AML-193 (cell line): Measurements from ENCODE around the gene CAMTA1.
"Not testable (repeated sequence)": the region's sequence is repeated elsewhere in the genome, so short reads cannot be mapped to it uniquely, and the experiment has no call there.

ENCODE experiments used
- DNase-seq, 2 experiments: peaks; one replicate each; lab custom pipeline; 2025; lab: John Stamatoyannopoulos, UW

CAMTA1 gene

GRCh38 chr1:7679159-7679872 is 894.1 kb downstream of the CAMTA1 start:
- no peak for DNase-seq

- DNase-seq: no peak
These were observed 894.6 kb downstream of the CAMTA1 start for GRCh38 chr1:7679873-7680206.

DNA sequence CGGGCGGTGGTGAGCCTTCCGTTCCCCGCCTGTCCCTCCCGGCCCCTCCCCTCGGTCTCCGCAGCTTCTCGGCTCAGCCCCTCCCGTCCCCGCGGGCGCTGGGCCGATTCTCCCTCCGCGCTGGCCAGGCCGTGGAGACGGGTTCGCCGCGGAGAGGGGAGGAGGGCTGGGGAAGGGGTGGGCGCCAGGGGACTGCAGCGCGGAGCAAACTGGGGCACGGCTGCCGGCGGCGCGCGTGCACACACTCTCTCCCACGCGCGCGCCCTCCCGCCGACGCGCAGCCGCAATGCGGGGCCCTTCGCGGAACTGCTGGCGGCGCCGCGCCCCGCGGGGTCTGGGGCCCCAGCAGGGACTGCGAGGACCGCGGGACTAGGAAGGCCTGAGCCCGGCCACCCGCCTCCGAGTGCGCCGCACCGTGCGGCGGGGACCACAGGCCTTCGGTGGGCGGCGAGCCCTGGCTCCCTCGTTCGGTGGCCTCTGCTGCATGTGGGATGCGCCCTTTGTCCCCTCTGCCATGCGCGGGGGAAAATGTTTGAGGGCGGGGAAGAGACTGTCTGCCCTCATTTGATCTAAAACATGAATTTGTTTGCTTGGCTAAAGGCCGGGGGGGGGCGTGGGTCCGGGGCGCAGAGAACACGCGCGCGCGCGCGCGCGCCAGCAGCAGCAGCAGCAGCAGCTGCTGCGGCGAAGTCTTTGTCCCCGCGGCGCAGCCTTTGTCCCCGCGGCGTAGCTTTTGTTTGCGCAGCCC is 895.1 kb downstream of the CAMTA1 start:
- peak; percentile 34 to 44 for DNase-seq

GRCh38 chr1:7680955-7681268 is 895.7 kb downstream of the CAMTA1 start:
- DNase-seq: no peak

GRCh38 chr1:7681401-7681800 is 896.1 kb downstream of the CAMTA1 start:
- DNase-seq: no peak

DNA sequence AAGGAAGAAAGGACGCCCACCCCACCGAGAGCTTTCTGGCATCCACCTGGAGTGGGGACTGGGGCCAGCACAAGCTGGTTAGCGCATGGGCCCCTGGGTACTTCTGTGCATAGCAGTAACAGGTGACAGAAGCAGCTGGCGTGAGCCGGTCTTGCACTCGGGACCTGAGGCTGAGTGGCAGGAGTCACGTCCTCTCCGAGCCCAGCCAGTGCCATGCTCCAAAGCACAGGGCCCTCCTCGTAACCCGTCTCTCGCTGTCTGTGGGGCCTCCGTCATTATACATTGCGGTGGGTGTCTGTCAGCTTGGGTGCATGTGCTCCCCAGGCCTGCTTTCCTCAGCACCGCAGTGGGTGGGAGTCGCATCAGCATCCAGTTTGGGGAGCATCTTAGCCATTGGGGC is 898.3 kb downstream of the CAMTA1 start:
- no peak for DNase-seq

GRCh38 chr1:7684132-7684531 is 898.9 kb downstream of the CAMTA1 start:
- no peak for DNase-seq

DNA sequence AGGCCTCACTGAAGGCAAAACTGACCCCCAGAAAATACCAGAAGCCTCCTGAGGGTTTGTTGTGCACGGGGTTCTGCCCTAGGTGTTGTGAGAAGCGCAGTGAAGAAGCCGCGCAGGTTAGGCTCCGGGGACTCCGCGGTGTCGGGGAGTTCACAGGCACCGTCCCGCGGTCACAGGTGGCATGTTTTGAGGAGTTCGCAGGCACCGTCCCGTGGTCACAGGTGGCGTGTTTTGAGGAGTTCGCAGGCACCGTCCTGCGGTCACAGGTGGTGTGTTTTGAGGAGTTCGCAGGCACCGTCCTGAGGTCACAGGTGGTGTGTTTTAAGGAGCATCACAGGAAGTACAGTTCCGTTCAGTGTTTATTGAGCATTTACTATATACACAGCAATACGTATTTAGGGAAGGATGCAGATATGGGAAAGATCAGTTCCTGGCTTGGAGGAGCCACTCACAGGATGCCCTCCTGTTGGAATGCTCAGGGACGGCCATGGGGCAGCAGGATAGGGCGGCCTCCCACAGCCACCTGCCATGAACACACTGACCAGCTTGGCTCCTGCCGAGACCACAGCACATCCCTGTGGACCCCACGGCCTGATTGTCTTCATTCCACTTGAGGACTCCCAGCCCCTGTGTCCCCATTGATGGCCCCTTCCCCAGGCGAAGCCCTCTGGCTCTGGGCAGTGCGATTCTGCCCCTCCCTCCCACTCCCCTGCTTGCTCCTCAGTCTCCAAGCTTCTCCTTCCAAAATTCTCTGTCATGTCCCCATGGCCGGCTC is 899.8 kb downstream of the CAMTA1 start:
- no peak for DNase-seq

- DNase-seq: no peak
These were observed 901.1 kb downstream of the CAMTA1 start for GRCh38 chr1:7686301-7686850.

DNA sequence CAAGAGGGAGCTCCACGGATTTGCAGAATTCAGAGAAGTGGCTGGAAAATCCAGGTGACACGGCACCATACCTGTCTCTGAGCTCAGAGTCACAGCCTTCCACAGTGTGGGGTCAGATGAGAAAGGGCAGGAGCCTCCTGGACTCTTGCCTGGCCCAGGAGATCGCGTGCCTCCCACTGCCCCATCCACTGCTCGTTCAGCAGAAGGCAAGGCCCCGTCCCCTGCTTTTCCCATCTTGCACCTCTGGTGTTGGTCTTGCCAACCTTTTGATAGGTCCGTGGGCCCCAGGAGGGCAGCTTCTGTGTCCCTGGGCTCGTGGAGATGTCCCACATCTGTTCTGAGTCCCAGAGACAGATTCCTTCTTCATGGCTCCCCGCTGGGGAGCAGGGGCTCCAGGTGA is 902.2 kb downstream of the CAMTA1 start:
- DNase-seq: no peak

DNA sequence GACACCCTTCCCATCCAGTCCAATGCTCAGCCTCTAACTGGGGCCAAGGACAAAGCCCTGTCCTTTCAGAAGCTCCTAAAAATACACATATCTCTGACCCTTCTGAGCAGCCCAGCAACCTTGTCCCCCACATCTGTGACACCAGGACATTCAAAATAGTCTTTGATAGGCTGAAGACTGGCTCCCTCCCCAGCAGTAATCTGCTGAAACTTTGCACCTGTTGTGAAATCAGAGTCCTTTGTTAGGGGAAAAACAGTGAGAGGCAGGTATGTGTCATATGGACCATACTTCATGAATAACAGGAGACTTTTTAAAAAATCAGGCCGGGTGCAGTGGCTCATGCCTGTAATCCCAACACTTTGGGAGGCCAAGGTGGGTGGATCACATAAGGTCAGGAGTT is 903.4 kb downstream of the CAMTA1 start:
- no peak for DNase-seq

DNA sequence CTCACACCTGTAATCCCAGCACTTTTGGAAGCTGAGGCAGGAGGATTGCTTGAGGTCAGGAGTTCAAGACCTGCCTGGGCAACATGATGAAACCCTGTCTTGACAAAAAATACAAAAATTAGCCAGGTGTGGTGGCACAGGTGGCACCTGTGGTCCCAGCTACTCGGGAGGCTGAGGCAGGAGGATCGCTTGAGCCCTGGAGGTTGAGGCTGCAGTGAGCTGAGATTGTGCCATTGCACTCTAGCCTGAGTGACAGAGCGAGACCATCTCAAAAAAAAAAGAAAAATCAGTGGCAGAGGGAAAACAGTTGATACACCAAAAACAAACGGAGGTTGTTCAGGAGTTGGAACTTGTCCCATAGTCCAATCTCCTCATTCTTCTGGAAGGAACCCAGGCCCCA is 904.1 kb downstream of the CAMTA1 start:
- not testable (repeated sequence) for DNase-seq

GRCh38 chr1:7690076-7690475 is 904.8 kb downstream of the CAMTA1 start:
- no peak for DNase-seq

GRCh38 chr1:7690496-7691182 is 905.4 kb downstream of the CAMTA1 start:
- DNase-seq: no peak

DNA sequence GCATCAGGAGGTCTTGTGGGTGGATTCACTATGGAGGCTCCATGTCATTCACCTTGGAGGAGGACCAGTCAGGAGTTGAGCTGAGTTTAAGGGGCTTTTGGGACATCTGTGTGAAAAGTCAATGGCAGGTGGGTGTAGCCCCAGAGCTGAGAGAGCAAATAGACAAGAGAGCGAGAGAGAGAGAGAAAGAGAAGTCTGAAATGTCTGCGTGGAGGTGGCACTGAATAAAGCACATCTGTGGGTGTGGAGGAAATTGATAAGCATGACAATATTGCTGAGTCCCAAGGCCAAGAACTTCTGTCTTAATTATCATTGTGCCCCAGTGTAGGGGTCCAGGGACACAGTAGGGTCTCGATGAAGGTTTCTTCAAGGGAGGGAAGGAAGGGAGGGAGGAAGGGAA is 906.3 kb downstream of the CAMTA1 start:
- no peak for DNase-seq

DNA sequence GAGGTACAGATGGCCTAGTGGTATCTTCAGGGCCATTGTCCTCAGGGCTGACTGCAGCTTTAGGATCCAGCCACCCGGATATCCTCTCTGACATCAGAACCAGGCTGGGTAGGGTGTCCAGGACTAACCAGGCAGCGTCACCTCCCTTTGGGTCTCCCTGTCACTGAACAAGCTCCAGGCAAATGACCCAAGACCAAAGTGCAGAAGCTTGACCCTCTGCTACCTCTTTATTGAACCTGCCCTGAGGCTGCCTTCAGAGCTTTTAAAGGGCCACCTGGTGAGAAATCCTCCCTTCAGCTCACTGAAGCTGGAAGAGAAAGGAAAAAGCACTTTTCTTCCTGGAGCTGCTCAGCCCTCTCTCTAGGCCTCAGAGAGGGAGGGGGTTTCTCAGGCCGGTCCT is 906.8 kb downstream of the CAMTA1 start:
- DNase-seq: no peak

DNA sequence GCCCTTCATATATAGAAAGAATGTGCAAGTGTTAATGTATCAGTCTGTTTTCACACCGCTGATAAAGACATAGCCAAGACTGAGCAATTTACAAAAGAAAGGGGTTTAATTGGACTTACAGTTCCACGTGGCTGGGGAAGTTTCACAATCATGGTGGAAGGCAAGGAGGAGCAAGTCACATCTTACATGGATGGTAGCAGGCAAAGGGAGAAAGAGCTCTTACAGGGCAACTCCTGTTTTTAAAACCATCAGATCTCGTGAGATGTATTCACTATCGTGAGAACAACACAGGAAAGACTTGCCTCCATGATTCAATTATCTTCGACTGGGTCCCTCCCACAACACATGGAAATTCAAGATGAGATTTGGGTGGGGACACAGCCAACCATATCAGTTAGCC is 907.8 kb downstream of the CAMTA1 start:
- DNase-seq: not testable (repeated sequence)

DNA sequence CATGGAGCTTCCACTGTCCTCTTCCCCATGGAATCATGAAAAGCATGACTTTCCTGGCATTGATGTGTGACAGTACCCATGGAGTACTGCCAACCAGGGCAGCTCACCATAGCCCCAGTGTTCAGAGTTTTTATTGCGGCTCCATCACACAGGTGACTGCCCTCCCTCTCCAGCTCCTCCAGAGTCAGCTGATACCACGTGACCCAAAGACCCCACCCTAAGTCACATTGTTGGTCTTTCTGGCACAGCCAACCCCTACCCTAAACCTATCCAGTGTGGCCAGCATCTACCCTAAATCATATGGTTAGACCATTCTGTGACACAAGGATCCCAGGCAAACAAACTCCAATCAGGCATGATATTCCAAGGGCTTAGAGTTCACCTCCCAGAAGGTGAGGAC is 908.4 kb downstream of the CAMTA1 start:
- no peak for DNase-seq

GRCh38 chr1:7694600-7695496 is 909.6 kb downstream of the CAMTA1 start:
- no peak for DNase-seq

GRCh38 chr1:7695497-7696117 is 910.4 kb downstream of the CAMTA1 start:
- no peak for DNase-seq

GRCh38 chr1:7698641-7699040 is 913.4 kb downstream of the CAMTA1 start:
- DNase-seq: no peak
